Mucosa of rectum (tissue), 2 donors: ENCODE results near the gene MEF2C.
A peak's percentile ranks its signal among the peaks of the same experiment; 100 is the strongest.

Source experiments
- H3K27ac ChIP-seq, 2 donors: one replicate each; pipeline ENCODE4 v1.7.0; 2013; ENCODE audit warnings: inconsistent platforms in 2 of 2, low read depth in 2 of 2, low read length in 2 of 2
- H3K27me3 ChIP-seq, 2 donors: one replicate each; pipeline ENCODE4 v1.7.0; 2013; ENCODE audit warnings: low read length in 2 of 2; ENCODE audit not compliant: control insufficient read depth in 2 of 2, insufficient read depth in 2 of 2
- H3K36me3 ChIP-seq, 2 donors: one replicate each; pipeline ENCODE4 v1.7.0; 2013; ENCODE audit warnings: low read length in 2 of 2; ENCODE audit not compliant: control insufficient read depth in 2 of 2, insufficient read depth in 2 of 2
- H3K4me1 ChIP-seq, 2 donors: one replicate each; pipeline ENCODE4 v1.7.0; 2013; ENCODE audit warnings: low read length in 2 of 2, mild to moderate bottlenecking in 1 of 2; ENCODE audit not compliant: control insufficient read depth in 2 of 2, insufficient read depth in 2 of 2
- H3K4me3 ChIP-seq, 2 donors: one replicate each; pipeline ENCODE4 v1.7.0; 2013; ENCODE audit warnings: low read length in 2 of 2
- H3K9ac ChIP-seq, 2 donors: one replicate each; pipeline ENCODE4 v1.7.0; 2013; ENCODE audit warnings: low read length in 2 of 2, low read depth in 1 of 2, mild to moderate bottlenecking in 1 of 2
- H3K9me3 ChIP-seq, 2 donors: one replicate each; pipeline ENCODE4 v1.7.0; 2013; ENCODE audit warnings: low read length in 2 of 2; ENCODE audit not compliant: control insufficient read depth in 2 of 2
- donor health status: healthy.
- donor health status: Normal muscosa, but diverticular disease.

Gene MEF2C

GRCh38 chr5:88880201-88880600, 2.8 kb downstream of the MEF2C start:
- Histone ChIP-seq H3K4me3 (peak overlapping the region; percentile 40 to 91), H3K36me3 (no peaks in the 10 kb centered on the region), H3K27ac (peak overlapping the region; percentile 26 to 44), H3K27me3 (no peaks in the 10 kb centered on the region), H3K9ac (peak overlapping the region in 1 of 2 donors; percentile 8), H3K9me3 (no peaks in the 10 kb centered on the region), H3K4me1 (peaks cover 4 to 22% of the 10 kb centered on the region in 2 donors)

- Histone ChIP-seq H3K27ac (peak overlapping the region; percentile 26 to 44), H3K9ac (peak overlapping the region in 1 of 2 donors; percentile 8), H3K36me3 (no peaks in the 10 kb centered on the region), H3K4me1 (peaks cover 4 to 22% of the 10 kb centered on the region in 2 donors), H3K9me3 (no peaks in the 10 kb centered on the region), H3K27me3 (no peaks in the 10 kb centered on the region), H3K4me3 (peak overlapping the region; percentile 40 to 91)
Observed at GRCh38 chr5:88879724-88880123, 3.3 kb downstream of the MEF2C start.

- no peak overlapping the region for H3K4me3 ChIP-seq
- H3K27ac ChIP-seq, result no peak overlapping the region
- H3K4me1 ChIP-seq, result peaks cover 4 to 16% of the 10 kb centered on the region in 2 donors
Observed at GRCh38 chr5:88878976-88879375, 4.0 kb downstream of the MEF2C start.

GRCh38 chr5:88877826-88878225, 5.2 kb downstream of the MEF2C start:
- no peaks in the 10 kb centered on the region for H3K36me3 ChIP-seq
- H3K4me1 ChIP-seq, result peaks cover 4 to 16% of the 10 kb centered on the region in 2 donors
- H3K4me3 ChIP-seq, result peak overlapping the region in 1 of 2 donors; percentile 1
- no peak overlapping the region for H3K9ac ChIP-seq
- peak overlapping the region in 1 of 2 donors; percentile 29 for H3K27ac ChIP-seq
- H3K9me3 ChIP-seq, result no peaks in the 10 kb centered on the region
- no peaks in the 10 kb centered on the region for H3K27me3 ChIP-seq

More at GRCh38 chr5:88878976-88879375, 4.0 kb downstream of the MEF2C start:
- H3K27me3 ChIP-seq, result no peaks in the 10 kb centered on the region
- H3K9ac ChIP-seq, result no peak overlapping the region
- H3K9me3 ChIP-seq, result no peaks in the 10 kb centered on the region
- H3K36me3 ChIP-seq, result no peaks in the 10 kb centered on the region

- Histone ChIP-seq H3K27me3 (no peaks in the 10 kb centered on the region), H3K4me1 (peaks cover 4 to 16% of the 10 kb centered on the region in 2 donors), H3K27ac (no peak overlapping the region), H3K4me3 (no peak overlapping the region), H3K9ac (no peak overlapping the region), H3K36me3 (no peaks in the 10 kb centered on the region), H3K9me3 (no peaks in the 10 kb centered on the region)
Observed at GRCh38 chr5:88876714-88877113, 6.3 kb downstream of the MEF2C start.

- Histone ChIP-seq H3K4me1 (peaks cover 4 to 16% of the 10 kb centered on the region in 2 donors), H3K4me3 (peak overlapping the region in 1 of 2 donors; percentile 13), H3K27me3 (no peaks in the 10 kb centered on the region), H3K27ac (no peak overlapping the region), H3K9ac (no peak overlapping the region), H3K9me3 (no peaks in the 10 kb centered on the region), H3K36me3 (no peaks in the 10 kb centered on the region)
Observed at GRCh38 chr5:88875341-88876234, 7.4 kb downstream of the MEF2C start.

GRCh38 chr5:88873447-88873846, 9.5 kb downstream of the MEF2C start:
- H3K27me3 ChIP-seq, result no peaks in the 10 kb centered on the region
- H3K9me3 ChIP-seq, result no peaks in the 10 kb centered on the region
- peak overlapping the region in 1 of 2 donors; percentile 10 for H3K4me3 ChIP-seq
- H3K4me1 ChIP-seq, result peaks cover 4 to 8% of the 10 kb centered on the region in 2 donors
- H3K27ac ChIP-seq, result no peak overlapping the region
- no peak overlapping the region for H3K9ac ChIP-seq
- no peaks in the 10 kb centered on the region for H3K36me3 ChIP-seq

- no peak overlapping the region for H3K9ac ChIP-seq
- peaks cover 4 to 6% of the 10 kb centered on the region in 2 donors for H3K4me1 ChIP-seq
- H3K9me3 ChIP-seq, result no peaks in the 10 kb centered on the region
- peak overlapping the region in 1 of 2 donors; percentile 10 for H3K4me3 ChIP-seq
- H3K27me3 ChIP-seq, result no peaks in the 10 kb centered on the region
- no peak overlapping the region for H3K27ac ChIP-seq
- no peaks in the 10 kb centered on the region for H3K36me3 ChIP-seq
Observed at GRCh38 chr5:88872971-88873370, 10.0 kb downstream of the MEF2C start.

GRCh38 chr5:88870285-88870684, 12.7 kb downstream of the MEF2C start:
- Histone ChIP-seq H3K27me3 (no peaks in the 10 kb centered on the region), H3K36me3 (no peaks in the 10 kb centered on the region), H3K4me1 (no peaks in the 10 kb centered on the region), H3K9me3 (no peaks in the 10 kb centered on the region), H3K9ac (no peak overlapping the region), H3K4me3 (no peak overlapping the region), H3K27ac (no peak overlapping the region)

- no peaks in the 10 kb centered on the region for H3K9me3 ChIP-seq
- no peak overlapping the region for H3K4me3 ChIP-seq
- H3K9ac ChIP-seq, result no peak overlapping the region
- no peaks in the 10 kb centered on the region for H3K27me3 ChIP-seq
- no peaks in the 10 kb centered on the region for H3K36me3 ChIP-seq
- H3K4me1 ChIP-seq, result no peaks in the 10 kb centered on the region
- no peak overlapping the region for H3K27ac ChIP-seq
Observed at GRCh38 chr5:88868468-88869068, 14.4 kb downstream of the MEF2C start.
